Breast epithelium (tissue), 4 donors: ENCODE measurements around the gene CLPSL1. TPM values are rescaled to one million over a fixed set of nuclear protein-coding genes. Genes with fewer than 3 reads are reported as not detected.

ENCODE experiments used
- DNase-seq, 2 donors: peaks; one replicate each; pipeline ENCODE4 v3.0.0-alpha.2; 2019; ENCODE audit warnings: low spot score in 2 of 2
- H3K27ac ChIP-seq, 2 donors: fragments of 200-600 bp; sonication (generic) in 1 of 2; one replicate each; pipeline ENCODE4 v1.5.1; 2016 to 2019; ENCODE audit warnings: mild to moderate bottlenecking in 1 of 2
- H3K27me3 ChIP-seq, 2 donors: fragments of 200-600 bp; sonication (generic) in 1 of 2; one replicate each; pipeline versions ENCODE4 v1.5.1 to v1.6.0; 2017 to 2019; ENCODE audit warnings: control low read depth in 1 of 2, mild to moderate bottlenecking in 1 of 2
- H3K36me3 ChIP-seq: fragments of 200-600 bp; one replicate; pipeline ENCODE4 v1.5.1; 2019
- H3K4me1 ChIP-seq, 2 donors: fragments of 200-600 bp; sonication (generic); one replicate each; pipeline ENCODE4 v1.5.1; 2016 to 2019; ENCODE audit warnings: control low read depth in 1 of 2
- H3K4me3 ChIP-seq, 3 donors: fragments of 200-600 bp; sonication (generic); 1 replicate in 2 of 3; 2 replicates in 1 of 3; pipeline ENCODE4 v1.5.1; 2016 to 2019; ENCODE audit warnings: mild to moderate bottlenecking in 3 of 3, moderate library complexity in 2 of 3
- H3K9me3 ChIP-seq, 2 donors: fragments of 200-600 bp; sonication (generic) in 1 of 2; one replicate each; pipeline ENCODE4 v1.5.1; 2016 to 2019; ENCODE audit warnings: control low read depth in 1 of 2
- POLR2A ChIP-seq: fragments of 450-650 bp; IDR thresholded peaks from one replicate; pipeline ENCODE4 v1.6.1; 2016; ENCODE audit warnings: antibody characterized with exemption, mild to moderate bottlenecking, moderate library complexity
- POLR2AphosphoS5 ChIP-seq, 3 donors: sonication (generic); formaldehyde crosslinking; IDR thresholded peaks; one replicate each; pipeline ENCODE4 v1.6.1; 2017; ENCODE audit warnings: antibody characterized with exemption in 3 of 3
- intact Hi-C: fragments of 100-400 bp; cut with DNase I; formaldehyde crosslinking; loops from one replicate; pipeline ENCODE4 v1.15.1; 2023; ENCODE audit warnings: low total_unique reads
- total RNA-seq, 3 donors: library from RNA; depleted of rRNA; stranded (reverse); fragments of >200 nt; gene quantifications; one replicate each; pipeline ENCODE4 v1.1.0, GENCODE V29; 2016
- TF ChIP-seq, protein P1 (sequence below), 3 donors: fragments of 450-650 bp; IDR thresholded peaks; one replicate each; pipeline ENCODE4 v1.5.1; 2016 to 2017; ENCODE audit warnings: antibody characterized with exemption in 3 of 3, mild to moderate bottlenecking in 3 of 3, moderate library complexity in 3 of 3

Gene CLPSL1
- total RNA-seq, 3 donors from 2014 or later: 1.3 TPM; not detected in 2

DNA sequence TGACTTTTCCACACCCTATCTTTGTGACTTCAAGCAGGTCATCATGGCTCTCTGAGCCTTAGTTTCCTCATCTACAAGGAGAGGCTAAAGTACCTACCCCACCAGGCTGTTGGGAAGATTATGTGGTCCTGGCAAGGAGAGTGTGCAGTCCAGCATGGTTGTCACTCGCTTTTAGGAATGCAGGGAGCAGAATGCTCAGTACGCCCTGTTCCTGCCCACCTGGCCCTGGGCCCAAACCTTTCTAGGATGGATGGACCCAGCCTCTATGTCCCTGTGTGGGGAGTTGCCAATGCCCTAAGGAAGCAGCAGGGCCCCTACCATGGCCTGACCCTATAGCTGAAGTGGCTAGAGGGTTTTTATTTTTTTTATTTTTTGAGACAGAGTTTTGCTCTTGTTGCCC, 2.4 kb upstream of the CLPSL1 start:
- Histone ChIP-seq H3K27ac (no peak overlapping the region), H3K27me3 (peaks cover 0 to 4% of the 10 kb centered on the region in 2 donors), H3K9me3 (no peaks in the 10 kb centered on the region), H3K36me3 (no peaks in the 10 kb centered on the region), H3K4me3 (no peak overlapping the region), H3K4me1 (peaks cover 0 to 3% of the 10 kb centered on the region in 2 donors)
- TF ChIP-seq POLR2AphosphoS5 (IDR thresholded peaks at IDR 0.05): no peak
- TF ChIP-seq, protein P1, sequence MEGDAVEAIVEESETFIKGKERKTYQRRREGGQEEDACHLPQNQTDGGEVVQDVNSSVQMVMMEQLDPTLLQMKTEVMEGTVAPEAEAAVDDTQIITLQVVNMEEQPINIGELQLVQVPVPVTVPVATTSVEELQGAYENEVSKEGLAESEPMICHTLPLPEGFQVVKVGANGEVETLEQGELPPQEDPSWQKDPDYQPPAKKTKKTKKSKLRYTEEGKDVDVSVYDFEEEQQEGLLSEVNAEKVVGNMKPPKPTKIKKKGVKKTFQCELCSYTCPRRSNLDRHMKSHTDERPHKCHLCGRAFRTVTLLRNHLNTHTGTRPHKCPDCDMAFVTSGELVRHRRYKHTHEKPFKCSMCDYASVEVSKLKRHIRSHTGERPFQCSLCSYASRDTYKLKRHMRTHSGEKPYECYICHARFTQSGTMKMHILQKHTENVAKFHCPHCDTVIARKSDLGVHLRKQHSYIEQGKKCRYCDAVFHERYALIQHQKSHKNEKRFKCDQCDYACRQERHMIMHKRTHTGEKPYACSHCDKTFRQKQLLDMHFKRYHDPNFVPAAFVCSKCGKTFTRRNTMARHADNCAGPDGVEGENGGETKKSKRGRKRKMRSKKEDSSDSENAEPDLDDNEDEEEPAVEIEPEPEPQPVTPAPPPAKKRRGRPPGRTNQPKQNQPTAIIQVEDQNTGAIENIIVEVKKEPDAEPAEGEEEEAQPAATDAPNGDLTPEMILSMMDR (IDR thresholded peaks at IDR 0.05): no peak
- no peak for TF ChIP-seq POLR2A
- no peak for DNase-seq
- intact Hi-C loops: no loop called here

DNA sequence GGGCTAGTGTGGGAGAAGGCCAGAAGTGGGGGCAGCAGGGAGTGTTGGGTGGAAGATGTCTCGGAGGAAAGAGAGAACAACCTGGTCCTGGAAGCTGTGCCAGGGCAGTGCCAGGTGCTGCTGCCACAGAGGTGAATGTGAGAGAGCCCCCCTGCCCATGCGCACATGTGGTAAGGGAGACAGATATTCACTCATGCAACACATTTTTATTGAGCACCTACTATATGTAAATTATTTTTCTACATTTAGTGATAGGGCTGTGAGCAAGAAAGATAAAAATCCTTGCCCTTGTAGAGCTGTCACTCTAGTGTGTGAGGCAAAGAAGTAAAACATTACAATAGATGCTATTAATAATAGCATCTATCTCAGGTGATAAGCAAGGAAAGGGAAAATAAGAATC, 471 bp downstream of the CLPSL1 start:
- peak in 1 of 2 donors; percentile 39 for DNase-seq
- Histone ChIP-seq H3K27me3 (no peaks in the 10 kb centered on the region), H3K27ac (no peak overlapping the region), H3K4me3 (no peak overlapping the region), H3K36me3 (no peaks in the 10 kb centered on the region), H3K4me1 (peaks cover 0 to 3% of the 10 kb centered on the region in 2 donors), H3K9me3 (no peaks in the 10 kb centered on the region)
- intact Hi-C loops: no loop called here
- TF ChIP-seq POLR2A (no peak), POLR2AphosphoS5 (IDR thresholded peaks at IDR 0.05) (no peak)
- TF ChIP-seq, protein P1 (IDR thresholded peaks at IDR 0.05): no peak

DNA sequence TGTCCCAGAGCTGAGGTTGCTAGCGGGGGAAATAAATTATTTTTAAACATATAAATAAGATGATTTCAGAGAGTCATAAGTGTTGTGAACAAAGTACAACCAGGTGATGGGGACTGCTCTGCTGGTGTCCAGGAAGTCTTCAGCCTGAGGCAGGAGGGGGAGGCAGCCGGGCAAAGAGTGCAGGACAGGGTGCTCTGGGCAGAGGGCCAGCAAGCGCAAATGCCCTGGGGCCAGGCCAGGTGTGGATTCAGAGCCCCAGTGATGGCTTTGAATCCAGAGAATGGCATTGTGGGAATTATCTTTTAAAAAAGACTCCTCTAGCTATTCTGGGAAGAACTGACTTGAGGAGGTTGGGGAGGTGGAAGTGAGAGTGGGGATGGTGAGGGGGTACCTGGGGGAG, 1.6 kb downstream of the CLPSL1 start:
- TF ChIP-seq POLR2AphosphoS5 (IDR thresholded peaks at IDR 0.05): no peak
- no peak for TF ChIP-seq POLR2A
- TF ChIP-seq, protein P1 (IDR thresholded peaks at IDR 0.05): no peak
- peaks cover 0 to 9% of the 10 kb centered on the region in 2 donors for H3K27me3 ChIP-seq
- no peaks in the 10 kb centered on the region for H3K36me3 ChIP-seq
- H3K9me3 ChIP-seq: no peaks in the 10 kb centered on the region
- H3K27ac ChIP-seq: peak overlapping the region in 1 of 2 donors; percentile 20
- DNase-seq: peak; percentile 72 to 93
- intact Hi-C loops: no loop called here
- H3K4me1 ChIP-seq: no peaks in the 10 kb centered on the region
- no peak overlapping the region for H3K4me3 ChIP-seq

DNA sequence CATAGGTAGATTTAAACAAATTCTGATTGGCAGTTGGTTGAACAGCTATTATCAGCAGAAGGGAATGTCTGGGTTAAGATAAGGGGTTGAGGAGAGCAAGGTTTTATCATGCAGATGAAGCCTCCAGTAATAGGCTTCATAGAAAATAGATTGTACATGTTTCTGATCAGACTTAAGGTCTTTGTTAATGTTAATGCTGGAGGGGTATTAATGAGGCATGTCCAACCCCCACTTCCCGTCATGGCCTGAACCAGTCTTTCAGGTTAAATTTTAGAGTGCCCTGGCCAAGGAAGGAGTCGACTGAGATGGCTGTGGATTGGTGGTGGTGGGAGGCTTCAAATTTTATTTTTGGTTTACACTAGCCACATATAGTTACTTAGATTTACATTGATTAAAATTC, 3.4 kb downstream of the CLPSL1 start:
- no peak overlapping the region for H3K4me3 ChIP-seq
- H3K9me3 ChIP-seq: no peaks in the 10 kb centered on the region
- TF ChIP-seq POLR2AphosphoS5 (IDR thresholded peaks at IDR 0.05): no peak
- TF ChIP-seq, protein P1 (IDR thresholded peaks at IDR 0.05): no peak
- no peak for TF ChIP-seq POLR2A
- intact Hi-C loops: no loop called here
- no peaks in the 10 kb centered on the region for H3K36me3 ChIP-seq
- no peak overlapping the region for H3K27ac ChIP-seq
- no peak for DNase-seq
- H3K27me3 ChIP-seq: peaks cover 0 to 24% of the 10 kb centered on the region in 2 donors
- no peaks in the 10 kb centered on the region for H3K4me1 ChIP-seq

DNA sequence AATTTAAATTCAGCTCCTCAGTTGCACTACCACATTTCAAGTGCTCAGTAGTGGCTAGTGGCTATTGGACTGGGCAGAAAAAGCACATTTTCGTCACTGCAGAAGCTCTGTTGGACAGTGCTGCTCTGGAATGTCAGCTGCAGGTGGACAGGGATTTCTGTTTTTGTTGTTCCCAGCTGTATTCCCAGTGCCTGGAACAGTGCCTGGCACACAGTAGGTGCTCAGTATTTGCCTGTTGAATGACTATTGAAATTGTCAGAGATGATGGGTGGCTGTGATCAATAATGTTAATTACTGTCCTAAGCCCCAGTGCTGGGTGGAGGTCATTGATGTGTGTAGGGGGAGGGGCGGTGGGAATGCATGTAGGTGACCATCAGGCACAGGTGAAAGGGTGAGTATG, 5.5 kb downstream of the CLPSL1 start:
- no peaks in the 10 kb centered on the region for H3K9me3 ChIP-seq
- no peak overlapping the region for H3K4me3 ChIP-seq
- TF ChIP-seq POLR2A (no peak), POLR2AphosphoS5 (IDR thresholded peaks at IDR 0.05) (no peak)
- TF ChIP-seq, protein P1 (IDR thresholded peaks at IDR 0.05): no peak
- no peak overlapping the region for H3K27ac ChIP-seq
- no peaks in the 10 kb centered on the region for H3K4me1 ChIP-seq
- no peaks in the 10 kb centered on the region for H3K36me3 ChIP-seq
- peaks cover 0 to 24% of the 10 kb centered on the region in 2 donors for H3K27me3 ChIP-seq
- no peak for DNase-seq
- intact Hi-C loops: no loop called here
